NCI-H2227 treated with DMSO at 0.1 percent for 48 hours (cell line): ENCODE data around the gene SPOUT1.

ENCODE experiments used
- DNase-seq: peaks from one replicate; lab custom pipeline; 2025; lab: John Stamatoyannopoulos, UW

Gene SPOUT1

DNA sequence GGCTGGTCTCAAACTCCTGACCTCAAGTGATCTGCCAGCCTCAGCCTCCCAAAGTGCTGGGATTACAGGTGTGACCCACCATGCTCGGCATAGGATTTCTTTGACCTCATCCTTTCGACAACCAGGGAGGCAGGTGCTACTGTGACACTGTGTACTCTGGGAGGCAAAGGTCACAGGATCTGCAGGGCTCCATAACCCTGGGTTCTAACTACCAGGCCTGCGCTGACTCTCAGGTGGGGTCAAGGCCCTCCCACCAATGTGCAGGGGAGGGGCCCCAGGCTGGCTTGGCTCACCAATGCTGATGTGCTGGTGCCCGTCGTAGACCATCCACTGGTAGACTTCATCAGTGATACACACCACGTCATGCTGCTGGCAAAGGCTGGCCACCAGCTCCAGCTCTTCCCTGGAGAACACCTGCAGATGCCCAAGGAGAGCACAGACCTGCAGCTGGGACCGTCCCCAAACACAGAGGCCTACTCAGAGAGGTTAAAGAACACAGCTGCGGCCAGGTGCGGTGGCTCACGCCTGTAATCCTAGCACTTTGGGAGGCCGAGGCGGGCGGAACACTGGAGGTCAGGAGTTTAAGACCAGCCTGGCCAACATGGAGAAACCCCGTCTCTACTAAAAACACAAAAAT, 7.0 kb upstream of the SPOUT1 start:
- DNase-seq = no peak

GRCh38 chr9:128835246-128836210, 5.9 kb upstream of the SPOUT1 start:
- DNase-seq = no peak

DNA sequence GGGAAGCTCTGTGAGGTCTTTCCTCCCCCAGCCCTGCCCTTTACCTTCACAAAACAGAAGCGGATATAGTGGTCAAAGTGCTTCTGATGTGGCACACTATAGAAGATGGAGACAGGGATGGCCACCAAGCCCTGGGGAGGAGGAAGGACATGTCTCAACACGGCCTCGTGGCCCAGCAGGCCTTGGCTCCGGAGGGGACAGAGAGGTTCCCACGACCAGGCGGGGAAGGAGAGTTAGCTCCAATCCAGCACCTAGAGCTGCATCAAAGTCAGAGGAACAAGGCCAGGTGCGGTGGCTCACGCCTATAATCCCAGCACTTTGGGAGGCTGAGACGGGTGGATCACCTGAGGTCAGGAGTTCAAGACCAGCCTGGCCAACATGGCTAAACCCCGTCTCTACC, 4.1 kb upstream of the SPOUT1 start:
- DNase-seq = no peak

DNA sequence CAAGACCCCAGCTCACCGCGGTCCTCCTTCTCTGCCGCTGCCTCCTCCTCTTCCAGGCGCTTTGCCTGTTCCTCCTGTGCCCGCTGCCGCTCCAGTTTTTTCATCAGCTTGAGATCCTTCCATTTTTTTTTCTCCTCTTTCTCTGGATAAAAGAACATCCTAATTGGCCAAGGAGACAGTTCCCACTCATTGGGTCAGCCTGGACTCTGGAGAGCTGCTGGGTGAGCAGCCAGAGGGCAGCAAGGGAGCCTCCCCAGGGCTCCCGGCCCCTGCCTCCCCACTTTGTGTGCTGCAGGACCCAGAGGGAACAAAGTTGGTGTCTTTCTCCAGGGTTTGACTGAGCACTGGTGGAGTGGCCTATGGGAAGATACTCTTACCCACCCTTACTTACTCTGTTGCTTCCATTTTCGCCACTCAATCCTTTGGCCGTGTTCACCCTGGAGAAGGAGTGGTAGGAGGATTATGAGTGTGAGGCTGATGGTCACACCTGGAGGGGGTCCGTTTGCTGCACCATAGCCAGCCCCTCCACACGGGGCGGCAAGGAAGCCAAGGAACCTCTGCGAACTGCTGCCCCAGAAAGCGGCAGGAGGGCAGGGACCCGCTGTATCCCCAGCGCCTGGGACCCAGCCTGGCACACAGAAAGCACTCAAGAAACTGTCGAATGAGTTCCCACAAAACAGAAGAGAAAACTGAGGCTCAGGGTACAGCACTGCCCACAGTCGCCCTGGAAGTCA, 708 bp downstream of the SPOUT1 start:
- no peak for DNase-seq

GRCh38 chr9:128828267-128828666, 1.3 kb downstream of the SPOUT1 start:
- no peak for DNase-seq

DNA sequence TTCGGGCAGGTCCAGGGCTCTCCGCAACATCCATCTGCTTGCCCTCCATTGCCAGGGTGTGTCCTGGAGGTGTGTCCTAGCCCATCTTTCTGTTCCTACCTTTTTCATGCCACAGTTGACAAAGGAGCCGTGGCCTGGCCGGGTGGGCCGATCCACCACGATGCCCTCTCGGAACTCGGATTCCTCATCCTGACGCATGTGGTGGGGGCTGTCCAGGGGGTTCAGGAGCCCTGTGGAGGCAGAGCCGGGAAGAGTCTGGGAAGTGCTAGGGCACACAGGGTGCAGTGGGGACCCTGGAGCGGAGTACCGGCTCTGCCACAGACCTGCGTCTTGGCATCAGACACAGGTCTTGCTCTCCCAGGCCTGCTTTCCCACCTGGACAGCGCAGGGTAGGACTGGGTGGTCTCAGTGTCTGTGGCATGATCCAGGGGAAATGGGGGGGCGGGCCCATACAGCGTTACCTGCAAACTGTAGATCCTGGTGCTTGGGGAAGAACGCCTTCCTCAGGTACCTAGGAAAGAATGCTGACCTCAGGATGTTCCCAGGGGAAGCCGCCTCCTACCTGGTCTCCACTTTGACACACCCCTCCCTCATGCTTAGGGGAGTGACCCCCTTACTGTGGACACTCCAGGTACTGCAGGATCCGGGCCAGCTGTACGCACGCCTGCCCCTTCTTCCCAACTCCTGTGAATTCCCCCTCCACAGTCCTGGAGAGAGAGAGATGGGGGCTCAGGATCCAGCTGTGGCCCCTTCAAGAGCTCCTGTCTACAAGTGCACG, 3.5 kb downstream of the SPOUT1 start:
- no peak for DNase-seq

DNA sequence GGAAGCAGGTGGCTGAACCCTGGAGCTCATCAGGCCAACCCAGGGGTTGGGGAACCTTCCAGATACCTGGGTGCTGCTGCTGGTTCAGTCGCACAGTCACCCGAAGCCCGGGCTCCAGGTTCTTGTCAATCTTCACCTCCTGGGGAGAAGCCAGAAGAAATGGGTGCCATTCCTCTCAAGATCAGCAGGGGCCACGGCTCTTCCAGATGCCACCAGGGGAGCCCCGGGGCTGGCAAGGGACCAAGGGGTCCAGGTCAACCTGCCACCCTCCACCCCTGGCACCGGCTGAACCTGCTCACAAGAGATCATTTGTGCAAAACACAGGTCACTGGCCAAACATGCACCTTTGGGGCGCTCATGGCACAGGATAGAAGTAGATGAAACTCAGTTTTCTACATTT, 4.7 kb downstream of the SPOUT1 start:
- no peak for DNase-seq

- DNase-seq = no peak
Observed at GRCh38 chr9:128823903-128824406, 5.6 kb downstream of the SPOUT1 start.

DNA sequence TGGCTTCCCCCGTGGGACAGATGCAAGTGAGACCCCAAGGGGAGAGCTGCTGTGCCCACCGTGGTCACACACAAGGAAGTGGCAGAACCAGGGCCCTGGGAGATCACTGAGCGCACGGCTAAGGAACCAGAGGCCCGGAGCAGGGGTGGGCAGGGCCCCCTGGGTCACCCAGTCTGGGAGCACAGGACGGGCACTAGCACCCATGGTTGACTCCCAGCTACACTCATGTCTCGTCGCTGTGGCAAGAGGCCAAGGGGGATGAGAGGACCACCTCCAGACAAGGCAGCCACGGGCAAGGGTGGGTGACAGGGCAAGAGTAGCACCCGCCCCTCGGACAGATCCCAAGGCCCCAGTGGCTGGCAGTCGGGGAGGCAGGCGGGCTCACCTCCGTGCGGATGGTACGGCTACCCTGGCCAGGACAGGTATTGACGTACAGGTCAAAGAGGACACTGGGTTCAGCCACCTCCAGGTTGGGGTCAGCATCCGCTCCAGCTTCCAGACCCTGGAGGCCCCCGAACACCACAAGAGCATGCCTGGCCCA, 6.2 kb downstream of the SPOUT1 start:
- DNase-seq = no peak

DNA sequence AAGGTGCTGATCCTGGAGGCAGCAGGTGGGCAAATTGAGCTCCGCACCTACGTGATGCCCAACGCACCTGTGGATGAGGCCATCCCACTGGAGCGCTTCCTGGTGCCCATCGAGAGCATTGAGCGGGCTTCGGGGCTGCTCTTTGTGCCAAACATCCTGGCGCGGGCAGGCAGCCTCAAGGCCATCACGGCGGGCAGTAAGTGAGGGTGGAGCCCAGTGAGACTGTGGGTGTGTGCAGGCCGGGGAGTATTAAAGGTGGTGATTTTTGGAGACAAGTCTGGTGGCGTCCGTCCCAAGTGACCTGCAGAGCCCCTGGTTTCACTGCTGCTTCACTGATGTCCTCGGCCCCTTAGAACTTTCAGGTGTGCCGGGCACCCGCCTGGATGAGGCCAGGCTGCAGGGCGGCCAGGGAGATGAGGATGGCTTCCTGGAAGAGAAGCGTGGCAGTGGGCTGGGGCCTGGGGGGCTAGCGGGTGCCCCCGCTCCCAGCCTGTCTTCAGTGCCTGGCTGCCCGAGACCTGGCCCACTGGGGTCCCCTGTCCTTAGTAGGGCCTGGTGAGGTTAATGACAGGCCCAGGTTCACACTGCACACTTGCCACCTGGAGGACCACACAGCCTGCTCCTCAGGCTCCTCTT, 7.1 kb downstream of the SPOUT1 start:
- DNase-seq = no peak

DNA sequence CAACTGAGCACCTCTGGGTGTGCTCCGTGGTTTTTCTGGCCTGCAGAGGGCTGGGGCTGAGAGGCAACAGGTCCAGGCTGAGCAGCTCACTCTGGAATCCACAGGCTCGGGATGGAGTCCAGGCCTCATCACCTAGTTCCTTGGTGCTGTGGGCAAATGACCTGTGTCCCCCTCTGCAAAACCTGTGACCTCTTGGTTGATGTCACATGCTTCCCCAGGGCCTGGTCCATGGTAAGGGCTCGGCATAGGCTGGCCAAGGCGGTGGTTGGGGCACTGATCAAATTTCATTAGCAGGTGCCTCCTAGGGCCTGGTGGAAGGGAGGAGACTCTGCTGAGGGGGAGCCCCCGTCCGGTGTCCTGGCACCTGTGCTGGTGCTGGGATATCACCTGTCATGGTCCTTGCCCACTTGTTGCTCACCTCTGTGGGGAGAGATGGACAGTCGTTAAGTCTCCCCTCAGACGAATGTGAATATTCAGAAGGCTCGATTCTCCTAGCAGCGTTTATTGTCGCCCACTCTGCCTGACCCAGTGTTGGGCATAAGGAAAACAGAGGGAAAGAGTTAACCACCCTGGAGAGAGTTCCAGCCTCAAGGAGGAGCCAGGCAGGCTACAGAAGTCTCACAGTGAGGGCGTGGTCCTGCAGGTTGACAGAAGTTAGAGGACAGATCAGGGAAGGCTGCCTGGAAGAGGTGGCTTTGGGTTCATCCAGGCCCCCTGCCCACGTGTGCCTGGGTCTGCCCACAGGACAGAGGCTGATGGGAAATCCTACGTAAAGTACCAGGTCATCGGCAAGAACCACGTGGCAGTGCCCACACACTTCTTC, 7.8 kb downstream of the SPOUT1 start:
- no peak for DNase-seq

DNA sequence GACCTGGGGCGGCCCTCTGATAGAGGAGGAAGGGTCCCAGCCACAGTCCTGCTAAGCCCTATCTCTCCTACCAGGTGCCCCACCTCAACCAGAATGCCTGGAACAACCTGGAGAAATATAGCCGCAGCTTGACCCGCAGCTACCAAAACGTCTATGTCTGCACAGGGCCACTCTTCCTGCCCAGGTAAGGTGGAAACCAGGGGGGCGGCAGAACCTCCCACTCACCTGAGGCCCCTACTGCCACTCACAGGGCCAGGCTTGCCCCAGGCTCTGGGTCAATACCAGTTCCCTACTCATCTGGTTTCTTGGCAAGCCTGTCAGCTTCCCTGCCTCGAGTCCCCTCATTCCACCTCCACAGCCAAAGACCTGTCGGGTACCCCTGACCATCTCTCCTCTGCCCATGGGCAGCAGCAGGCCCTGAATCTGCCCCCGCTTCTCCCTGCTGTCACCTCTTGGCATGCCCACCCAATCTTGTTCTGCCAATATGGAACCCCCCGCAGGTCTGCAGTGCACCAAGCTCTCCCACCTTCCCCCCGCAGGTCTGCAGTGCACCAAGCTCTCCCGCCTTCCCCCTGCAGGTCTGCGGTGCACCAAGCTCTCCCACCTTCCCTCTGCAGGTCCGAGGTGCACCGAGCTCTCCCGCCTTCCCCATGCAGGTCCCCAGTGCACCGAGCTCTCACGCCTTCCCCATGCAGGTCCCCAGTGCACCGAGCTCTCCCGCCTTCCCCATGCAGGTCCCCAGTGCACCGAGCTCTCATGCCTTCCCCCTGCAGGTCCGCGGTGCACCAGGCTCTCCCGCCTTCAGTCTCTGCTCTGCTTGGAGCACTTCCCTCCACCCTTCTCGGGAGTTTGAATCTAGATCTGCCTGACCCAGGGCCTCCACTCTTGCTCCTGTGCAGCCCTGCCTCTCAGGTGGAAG, 8.7 kb downstream of the SPOUT1 start:
- DNase-seq = no peak

- peak; percentile 74 for DNase-seq
Observed at GRCh38 chr9:128819716-128820664, 9.6 kb downstream of the SPOUT1 start.

- no peak for DNase-seq
Observed at GRCh38 chr9:128818839-128819715, 10.5 kb downstream of the SPOUT1 start.

GRCh38 chr9:128818099-128818838, 11.3 kb downstream of the SPOUT1 start, which contains the start of gene ENDOG:
Gene ENDOG (plus strand): TSS chr9:128818500. CDS start chr9:128818685, 185 bp downstream.
- peak; percentile 89 for DNase-seq

- no peak for DNase-seq
Observed at GRCh38 chr9:128810873-128811272, 18.7 kb downstream of the SPOUT1 start.
